ENCODE results near the gene KCNK5. TPM values are rescaled to one million over a fixed set of nuclear protein-coding genes. Genes with fewer than 3 reads are reported as not detected.

The KCNK5 gene
- total RNA-seq, 1 donor from 2014 or later = 15.6 TPM

DNA sequence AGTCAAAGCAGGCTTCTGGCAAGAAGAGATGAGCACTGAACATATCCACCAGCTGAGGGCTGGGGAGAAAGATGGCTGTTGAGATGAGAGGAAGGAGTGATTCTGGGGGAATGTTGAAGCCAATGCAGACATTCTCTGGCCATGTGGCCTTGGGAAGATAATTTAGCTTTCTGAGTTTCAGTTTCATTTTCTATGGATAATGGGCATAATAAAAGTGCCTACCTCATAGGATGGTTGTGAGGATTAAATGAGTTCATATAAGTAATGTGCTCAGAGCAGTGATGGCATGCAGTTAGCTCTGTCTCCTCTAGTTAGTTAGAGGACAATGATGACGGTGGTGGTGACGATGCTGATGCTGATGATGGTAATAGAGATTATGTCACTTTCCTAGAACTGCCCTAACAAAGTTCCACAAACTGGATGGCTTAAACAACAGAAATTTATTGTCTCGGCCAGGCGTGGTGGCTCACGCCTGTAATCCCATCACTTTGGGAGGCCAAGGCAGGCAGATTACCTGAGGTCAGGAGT, 18.5 kb upstream of the KCNK5 start:
- DNase-seq (ENCODE audit: low spot score) = no peak
- ATAC-seq = no peak
- intact Hi-C loops (cut with DNase I) = no loop called here

DNA sequence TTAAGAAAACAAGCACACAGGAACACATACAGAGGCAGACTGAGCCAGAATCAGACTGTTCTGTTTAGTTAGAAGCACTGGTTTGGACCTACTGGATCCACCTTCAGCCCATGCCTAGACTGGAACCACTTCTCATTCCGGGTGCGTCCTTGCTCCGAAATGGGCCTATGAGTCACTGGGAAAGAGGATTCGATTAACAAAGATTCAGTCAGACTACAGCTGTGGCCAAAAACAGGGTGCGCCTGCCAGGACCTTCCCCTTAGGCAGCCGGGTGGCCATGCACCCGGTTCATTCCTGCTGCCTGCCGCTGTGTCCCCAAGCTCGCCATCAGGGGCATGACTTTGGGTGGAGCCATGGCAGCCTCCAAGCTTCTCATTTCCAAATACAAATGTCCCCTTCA, 14.5 kb upstream of the KCNK5 start:
- intact Hi-C loops (cut with DNase I) = no loop called here
- peak; percentile 85 for DNase-seq (ENCODE audit: low spot score)
- ATAC-seq = peak; percentile 96

DNA sequence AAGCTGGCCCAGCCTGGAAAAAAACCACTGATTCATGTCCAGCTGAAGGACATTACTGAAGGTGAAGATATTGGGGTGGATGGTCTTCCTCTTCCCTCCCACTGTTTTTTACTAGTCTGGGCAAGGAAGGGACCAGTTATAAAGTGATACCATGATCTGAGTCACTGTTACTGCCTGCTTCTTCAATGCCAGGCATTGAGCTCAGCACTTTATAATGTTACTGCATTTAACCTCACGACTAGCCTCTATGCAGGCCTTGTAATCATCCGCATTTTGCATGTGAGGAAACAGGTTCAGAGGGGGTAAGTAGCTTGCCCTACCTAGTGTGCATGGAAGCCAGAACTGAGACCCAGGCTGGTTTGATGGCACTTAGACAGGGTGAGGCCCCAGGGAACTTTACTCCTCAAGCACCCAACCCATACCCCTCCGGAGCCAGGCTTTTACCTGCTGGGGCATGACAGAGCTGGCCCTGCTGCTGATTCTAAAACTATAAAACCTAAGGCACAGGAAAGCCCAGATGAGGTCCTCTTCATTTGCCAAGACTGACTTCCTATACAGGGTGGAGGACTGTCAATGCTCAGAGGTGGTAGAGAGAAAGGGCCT, 11.0 kb upstream of the KCNK5 start:
- DNase-seq (ENCODE audit: low spot score) (no peak), ATAC-seq (no peak)
- intact Hi-C loops (cut with DNase I) = no loop called here

GRCh38 chr6:39239527-39240154, 10.4 kb upstream of the KCNK5 start:
- DNase-seq (ENCODE audit: low spot score) (no peak), ATAC-seq (peak; percentile 59)
- intact Hi-C loops (cut with DNase I) = no loop called here

- DNase-seq (ENCODE audit: low spot score) = no peak
- no peak for ATAC-seq
- intact Hi-C loops (cut with DNase I) = no loop called here
Measured at GRCh38 chr6:39236742-39237141, 7.5 kb upstream of the KCNK5 start.

DNA sequence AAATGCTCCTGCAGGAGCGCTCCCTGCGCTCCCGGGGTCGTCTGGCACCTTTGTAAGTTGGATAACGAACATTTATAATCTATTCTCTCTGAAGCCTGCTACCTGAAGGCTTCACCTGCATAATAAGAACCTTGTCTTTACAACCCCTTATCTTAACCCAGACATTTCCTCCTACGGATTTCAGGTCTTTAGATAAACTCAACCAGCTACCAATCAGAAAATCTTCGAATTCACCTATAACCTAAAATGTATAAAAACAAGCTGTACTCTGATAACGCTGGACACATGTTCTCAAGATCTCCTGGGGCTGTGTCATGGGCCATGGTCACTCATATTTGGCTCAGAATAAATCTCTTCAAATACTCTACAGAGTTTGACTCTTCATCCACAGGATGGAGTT, 4.1 kb upstream of the KCNK5 start:
- no peak for ATAC-seq
- DNase-seq (ENCODE audit: low spot score) = no peak
- intact Hi-C loops (cut with DNase I) = no loop called here

GRCh38 chr6:39231521-39232243, 2.4 kb upstream of the KCNK5 start:
- no peak for DNase-seq (ENCODE audit: low spot score)
- intact Hi-C loops (cut with DNase I) = no loop called here

DNA sequence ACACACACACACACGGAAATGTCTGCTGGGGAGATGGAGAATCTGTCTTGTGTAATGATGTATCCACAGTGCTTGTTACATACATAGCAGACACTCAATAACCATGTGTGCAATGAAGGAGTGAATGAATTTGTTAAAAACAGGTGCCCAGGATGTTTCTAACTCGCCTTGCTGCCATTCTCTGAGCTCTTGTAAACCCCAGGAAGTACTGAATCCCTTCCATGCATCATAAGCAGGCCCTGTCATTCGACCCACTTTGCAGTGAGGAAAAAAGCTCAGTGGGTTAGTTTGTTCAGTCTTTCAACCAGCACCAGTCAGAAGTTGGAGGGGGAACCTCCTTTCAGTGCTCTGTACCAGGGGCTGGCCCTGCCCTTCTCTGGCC, 1.4 kb upstream of the KCNK5 start:
- no peak for DNase-seq (ENCODE audit: low spot score)
- intact Hi-C loops (cut with DNase I) = no loop called here
- ATAC-seq = no peak

More at GRCh38 chr6:39231521-39232243, 2.4 kb upstream of the KCNK5 start:
- no peak for ATAC-seq

DNA sequence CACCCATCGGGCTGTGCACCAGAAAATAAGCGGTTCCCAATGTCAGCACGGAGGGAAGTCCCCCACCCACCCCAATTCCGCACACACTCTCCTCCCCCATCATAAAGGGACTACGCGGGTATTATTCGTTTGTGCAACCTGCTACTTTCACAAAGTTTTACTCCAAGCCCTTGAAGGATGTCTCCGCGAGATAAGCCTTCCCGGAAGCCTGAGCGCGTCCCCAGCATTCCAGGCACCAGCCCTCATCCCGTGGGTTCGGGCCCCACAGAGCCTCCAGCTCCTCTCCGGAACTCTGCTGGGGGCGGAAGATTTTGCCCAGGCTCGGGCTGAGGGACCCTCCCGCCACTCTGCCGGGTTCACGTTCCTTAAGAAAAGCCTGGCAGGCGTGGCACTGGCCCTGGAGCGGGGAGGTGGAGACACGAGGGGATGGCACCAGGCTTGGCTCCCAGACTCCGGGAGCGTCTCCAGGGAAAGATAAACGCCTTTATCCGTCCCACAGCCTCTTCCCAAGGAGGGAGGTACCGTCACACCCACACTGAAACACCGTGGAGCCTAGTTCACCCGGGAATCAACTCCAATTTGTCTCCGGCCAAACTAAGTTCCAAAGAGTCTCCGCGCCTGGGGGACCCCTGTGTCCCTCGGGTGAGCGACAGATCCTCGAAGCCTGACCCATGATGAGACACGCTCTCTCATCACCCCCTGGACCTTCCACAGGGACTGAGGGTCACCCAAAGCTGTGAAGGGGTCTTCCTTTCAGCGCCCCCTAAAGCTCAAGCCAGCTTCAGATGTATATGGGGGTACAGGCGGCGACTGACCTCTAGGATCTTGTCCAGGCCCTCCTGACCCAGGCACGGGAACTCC, 934 bp downstream of the KCNK5 start:
- intact Hi-C loops (cut with DNase I) = loop anchor here (5.0 kb wide), 1 partner anchor 36 kb away; no protein-coding TSS in a partner anchor
- DNase-seq (ENCODE audit: low spot score) (no peak), ATAC-seq (no peak)

DNA sequence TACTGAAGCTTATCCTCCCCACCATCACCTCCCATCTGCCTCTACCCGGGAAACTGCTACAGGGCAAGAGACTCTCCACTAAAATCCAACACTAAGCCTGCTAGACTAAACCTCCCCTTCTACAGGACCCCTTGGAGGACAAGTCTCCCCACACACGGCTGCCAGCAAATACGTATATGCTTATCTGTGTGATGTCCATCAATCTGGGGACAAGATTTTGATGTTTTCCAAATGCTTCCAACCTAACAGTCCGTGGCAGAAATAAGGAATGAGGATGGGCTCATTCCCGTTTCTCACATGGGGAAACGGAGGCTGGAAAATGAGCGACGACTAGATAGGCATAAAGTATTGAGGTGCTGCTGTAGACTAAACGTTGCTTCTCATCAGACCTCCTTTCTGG, 1.8 kb downstream of the KCNK5 start:
- intact Hi-C loops (cut with DNase I) = loop anchor here (5.0 kb wide), 1 partner anchor 35 kb away; no protein-coding TSS in a partner anchor
- DNase-seq (ENCODE audit: low spot score) (no peak), ATAC-seq (no peak)

- intact Hi-C loops (cut with DNase I) = loop anchor here (5.0 kb wide), 1 partner anchor 34 kb away; no protein-coding TSS in a partner anchor
- DNase-seq (ENCODE audit: low spot score) (no peak), ATAC-seq (no peak)
Measured at GRCh38 chr6:39226639-39227329, 2.5 kb downstream of the KCNK5 start.

- DNase-seq (ENCODE audit: low spot score) (no peak), ATAC-seq (no peak)
- intact Hi-C loops (cut with DNase I) = loop anchor here (5.0 kb wide), 1 partner anchor 34 kb away; no protein-coding TSS in a partner anchor
Measured at GRCh38 chr6:39225946-39226437, 3.3 kb downstream of the KCNK5 start.

- ATAC-seq = no peak
- intact Hi-C loops (cut with DNase I) = loop anchor here (5.0 kb wide), 1 partner anchor 33 kb away; no protein-coding TSS in a partner anchor
- DNase-seq (ENCODE audit: low spot score) = no peak
Measured at GRCh38 chr6:39225543-39225942, 3.7 kb downstream of the KCNK5 start.

DNA sequence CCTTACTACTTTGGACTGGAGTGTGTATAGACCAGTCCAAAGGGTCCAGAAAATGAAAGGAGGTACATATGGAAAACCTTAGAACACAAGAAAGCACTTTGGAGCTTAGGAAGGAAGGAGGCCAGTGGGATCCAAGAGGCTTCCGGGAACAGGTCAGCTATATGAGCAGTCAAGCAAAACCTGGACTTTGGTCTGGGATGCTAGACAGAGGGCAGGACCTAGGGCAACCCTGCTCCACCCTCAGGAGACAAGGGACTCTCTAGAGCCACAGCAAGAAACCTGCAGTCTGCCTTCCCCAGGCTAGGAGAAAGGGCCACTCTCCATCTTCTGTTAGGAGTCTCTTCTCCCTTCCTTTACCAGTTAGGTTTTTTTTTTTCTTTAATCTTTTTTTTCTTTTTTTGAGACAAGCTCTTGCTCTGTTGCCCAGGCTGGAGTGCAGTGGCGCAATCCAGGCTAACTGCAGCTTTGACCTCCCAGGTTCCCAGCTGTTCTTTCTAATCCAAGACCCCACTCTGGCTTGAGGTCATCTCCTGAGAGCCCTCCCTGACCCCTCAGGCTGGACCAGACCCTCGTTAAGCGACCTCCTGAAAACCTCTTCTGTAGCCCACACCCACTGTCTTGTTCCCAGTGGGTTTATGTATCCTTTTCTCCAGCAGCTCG, 4.6 kb downstream of the KCNK5 start:
- DNase-seq (ENCODE audit: low spot score) (no peak), ATAC-seq (peak; percentile 16)
- intact Hi-C loops (cut with DNase I) = loop anchor here (5.0 kb wide), 1 partner anchor 32 kb away; no protein-coding TSS in a partner anchor

DNA sequence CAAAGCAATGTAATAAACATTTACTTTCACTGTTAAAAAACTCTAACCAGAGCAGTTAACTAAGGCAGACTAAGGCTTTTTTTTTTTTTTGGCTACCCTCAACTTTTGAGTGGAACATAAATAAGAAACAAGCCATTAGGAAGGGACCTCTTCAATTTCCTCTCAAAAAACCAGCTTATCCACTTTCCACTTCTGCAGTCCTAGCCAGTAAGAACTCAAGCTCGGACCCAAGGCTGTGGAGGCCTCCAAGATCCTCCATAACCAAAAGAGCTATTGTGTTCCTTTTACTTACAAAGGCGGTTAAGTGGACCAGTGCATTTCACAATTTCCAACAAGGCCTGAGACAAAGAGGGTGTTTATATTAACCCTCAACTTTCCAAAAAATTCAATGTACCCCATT, 5.3 kb downstream of the KCNK5 start:
- no peak for DNase-seq (ENCODE audit: low spot score)
- ATAC-seq = peak; percentile 37
- intact Hi-C loops (cut with DNase I) = no loop called here

GRCh38 chr6:39223555-39223954, 5.7 kb downstream of the KCNK5 start:
- DNase-seq (ENCODE audit: low spot score) (no peak), ATAC-seq (no peak)
- intact Hi-C loops (cut with DNase I) = no loop called here

DNA sequence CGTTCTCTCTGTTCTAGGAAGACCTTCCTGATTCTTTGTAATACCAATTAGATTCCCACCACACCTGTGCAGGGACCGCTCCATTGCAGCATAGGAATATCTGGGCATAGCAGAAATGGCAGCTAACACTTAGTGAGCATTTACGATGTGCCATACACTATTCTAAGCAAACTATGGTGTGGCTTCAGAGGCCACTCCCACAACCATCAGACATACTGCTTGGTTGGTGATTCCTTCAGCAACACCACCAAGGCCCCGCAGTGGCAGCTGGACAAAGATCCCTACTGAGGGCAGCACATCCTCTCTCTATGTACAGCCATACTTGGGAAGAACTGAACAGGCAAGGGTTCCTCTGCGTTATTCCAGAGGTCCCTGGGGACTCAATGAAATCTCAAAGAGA, 6.2 kb downstream of the KCNK5 start:
- no peak for DNase-seq (ENCODE audit: low spot score)
- ATAC-seq = no peak
- intact Hi-C loops (cut with DNase I) = no loop called here

Data from sciatic nerve (tissue), 2 donors.